ENCODE measurements around the gene NHERF1.

DNA sequence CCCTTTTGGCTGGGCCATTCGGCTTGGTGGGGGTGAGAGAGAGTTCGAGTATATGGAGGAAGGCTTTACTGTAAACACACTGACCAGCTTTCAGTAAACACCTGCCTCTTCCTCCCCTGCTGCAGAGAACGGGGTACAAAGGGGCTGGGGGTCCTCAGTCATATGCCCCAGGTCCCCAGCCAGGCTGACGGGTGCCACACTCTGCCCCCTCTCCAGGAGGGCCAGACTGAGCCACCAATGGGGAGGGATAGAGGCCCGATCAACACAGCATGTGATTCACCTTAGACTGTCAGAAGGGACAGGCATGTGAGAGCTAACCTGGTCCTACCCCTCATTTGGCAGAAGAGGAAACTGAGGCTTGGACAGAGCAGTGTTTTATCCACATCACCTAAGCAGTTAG lies 13.0 kb downstream of the NHERF1 start:
- TF ChIP-seq, protein P1, sequence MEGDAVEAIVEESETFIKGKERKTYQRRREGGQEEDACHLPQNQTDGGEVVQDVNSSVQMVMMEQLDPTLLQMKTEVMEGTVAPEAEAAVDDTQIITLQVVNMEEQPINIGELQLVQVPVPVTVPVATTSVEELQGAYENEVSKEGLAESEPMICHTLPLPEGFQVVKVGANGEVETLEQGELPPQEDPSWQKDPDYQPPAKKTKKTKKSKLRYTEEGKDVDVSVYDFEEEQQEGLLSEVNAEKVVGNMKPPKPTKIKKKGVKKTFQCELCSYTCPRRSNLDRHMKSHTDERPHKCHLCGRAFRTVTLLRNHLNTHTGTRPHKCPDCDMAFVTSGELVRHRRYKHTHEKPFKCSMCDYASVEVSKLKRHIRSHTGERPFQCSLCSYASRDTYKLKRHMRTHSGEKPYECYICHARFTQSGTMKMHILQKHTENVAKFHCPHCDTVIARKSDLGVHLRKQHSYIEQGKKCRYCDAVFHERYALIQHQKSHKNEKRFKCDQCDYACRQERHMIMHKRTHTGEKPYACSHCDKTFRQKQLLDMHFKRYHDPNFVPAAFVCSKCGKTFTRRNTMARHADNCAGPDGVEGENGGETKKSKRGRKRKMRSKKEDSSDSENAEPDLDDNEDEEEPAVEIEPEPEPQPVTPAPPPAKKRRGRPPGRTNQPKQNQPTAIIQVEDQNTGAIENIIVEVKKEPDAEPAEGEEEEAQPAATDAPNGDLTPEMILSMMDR (IDR thresholded peaks at IDR 0.05; ENCODE audit: low read depth, low read length) = no peak
- no peak for TF ChIP-seq EZH2phosphoT487 (IDR thresholded peaks at IDR 0.05; ENCODE audit: low read depth)
